ENCODE results near the gene HINT3.

- TF ChIP-seq CTCF (conservative IDR thresholded peaks at IDR 0.05 in 1 of 2, IDR thresholded peaks at IDR 0.05 in 1 of 2; ENCODE audit: extremely low read depth in 1 of 2, insufficient read depth in 1 of 2, low read depth in 1 of 2, low read length in 2 of 2) (no peak), EZH2 (IDR thresholded peaks at IDR 0.05; ENCODE audit: borderline replicate concordance, low read length) (no peak)
Observed at GRCh38 chr6:125989631-125990030, 33.1 kb downstream of the HINT3 start.

All from mammary epithelial cell (primary cell).